KMS-11 (cell line): ENCODE data around the gene CHCHD6.

Source experiments
- H2AFZ ChIP-seq: fragments of 200-600 bp; sonication (generic); 2 replicates; pipeline ENCODE4 v1.6.1; 2016; ENCODE audit warnings: antibody characterized with exemption, mixed run types, low read depth
- H3K27ac ChIP-seq: fragments of 200-600 bp; sonication (generic); 2 replicates; pipeline ENCODE4 v1.6.1; 2016; ENCODE audit warnings: mild to moderate bottlenecking, mixed run types
- H3K27me3 ChIP-seq: fragments of 200-600 bp; sonication (generic); 2 replicates; pipeline ENCODE4 v1.6.1; 2017; ENCODE audit warnings: mild to moderate bottlenecking, low read depth, mixed run types, moderate library complexity; ENCODE audit not compliant: insufficient read depth
- H3K36me3 ChIP-seq: fragments of 200-600 bp; sonication (generic); 2 replicates; pipeline ENCODE4 v1.6.1; 2017; ENCODE audit warnings: mild to moderate bottlenecking, mixed run types; ENCODE audit not compliant: insufficient read depth
- H3K4me1 ChIP-seq: fragments of 200-600 bp; sonication (generic); 2 replicates; pipeline ENCODE4 v1.6.1; 2016; ENCODE audit warnings: mild to moderate bottlenecking, low read depth, mixed run types; ENCODE audit not compliant: poor library complexity, severe bottlenecking
- H3K4me2 ChIP-seq: fragments of 200-600 bp; sonication (generic); 2 replicates; pipeline ENCODE4 v1.7.0; 2016; ENCODE audit warnings: mild to moderate bottlenecking, mixed run types
- H3K4me3 ChIP-seq: fragments of 200-600 bp; sonication (generic); IDR thresholded peaks from 2 replicates; pipeline ENCODE4 v1.6.1; 2017; ENCODE audit warnings: low read depth, low read length, mixed read lengths; ENCODE audit not compliant: insufficient read depth
- H3K79me2 ChIP-seq: fragments of 200-600 bp; sonication (generic); 2 replicates; pipeline ENCODE4 v1.6.1; 2016; ENCODE audit warnings: low read depth, mixed run types; ENCODE audit not compliant: insufficient read depth
- H3K9ac ChIP-seq: fragments of 200-600 bp; sonication (generic); 2 replicates; pipeline ENCODE4 v1.6.1; 2016; ENCODE audit warnings: mild to moderate bottlenecking, mixed run types
- H4K20me1 ChIP-seq: fragments of 200-600 bp; sonication (generic); 2 replicates; pipeline ENCODE4 v1.6.1; 2016; ENCODE audit warnings: mild to moderate bottlenecking, mixed run types; ENCODE audit not compliant: insufficient read depth
- TF ChIP-seq, protein P1 (sequence below): fragments of 200-600 bp; sonication (generic); conservative IDR thresholded peaks from 2 replicates; pipeline ENCODE4 v1.6.1; 2017; ENCODE audit warnings: low read depth, mild to moderate bottlenecking, antibody characterized with exemption, low read length, moderate library complexity, mixed read lengths

CHCHD6 gene

DNA sequence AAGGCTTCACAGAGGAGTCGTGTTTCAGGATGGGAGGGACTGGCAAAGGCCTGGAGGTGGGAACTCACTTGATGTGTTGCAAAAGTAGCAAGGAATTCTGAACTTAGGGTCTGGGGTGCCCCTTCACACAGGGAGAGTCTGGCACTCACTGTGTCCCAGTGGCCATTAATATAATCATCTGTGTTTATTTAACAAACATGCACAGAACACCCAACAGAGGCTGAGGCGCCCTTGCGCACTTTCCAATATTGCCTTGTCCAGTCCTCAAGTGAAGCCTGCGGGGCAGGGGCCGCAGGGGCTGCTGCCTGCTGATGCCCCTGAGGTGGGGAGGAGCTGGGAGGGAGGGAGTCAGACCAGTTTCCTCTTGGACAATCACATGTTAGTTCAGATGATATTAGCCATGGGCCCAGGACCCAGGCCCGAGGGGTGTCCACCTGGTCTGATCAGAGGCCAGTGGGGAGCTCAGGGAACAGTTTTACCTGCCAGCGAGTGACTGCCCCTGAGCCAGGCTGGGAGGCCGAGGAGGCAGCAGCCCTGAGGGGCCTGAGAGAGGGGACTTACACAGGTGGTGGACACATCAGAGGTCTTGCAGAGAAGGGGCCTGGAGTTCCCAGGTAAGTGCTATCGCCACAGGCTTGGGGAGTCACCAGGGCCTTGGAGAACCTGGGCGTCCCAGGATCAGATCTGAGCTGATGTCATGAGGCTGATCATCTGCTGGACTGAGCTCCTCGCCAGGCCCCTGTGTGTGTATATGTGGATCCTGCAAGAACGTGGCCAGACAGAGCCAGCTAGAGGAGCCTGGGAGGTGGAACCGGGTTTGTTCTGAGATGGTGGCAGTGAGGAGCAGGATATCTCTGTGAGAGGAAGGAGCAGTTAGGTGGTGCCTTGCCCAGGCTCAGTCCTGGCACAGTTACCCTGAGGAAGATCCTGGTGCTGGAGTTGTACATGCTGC is 35.3 kb upstream of the CHCHD6 start:
- H3K79me2 ChIP-seq = no peaks in the 10 kb centered on the region
- H3K9ac ChIP-seq = no peak overlapping the region
- no peaks in the 10 kb centered on the region for H4K20me1 ChIP-seq
- H3K4me3 ChIP-seq = no peak overlapping the region
- H3K36me3 ChIP-seq = no peaks in the 10 kb centered on the region
- TF ChIP-seq, protein P1, sequence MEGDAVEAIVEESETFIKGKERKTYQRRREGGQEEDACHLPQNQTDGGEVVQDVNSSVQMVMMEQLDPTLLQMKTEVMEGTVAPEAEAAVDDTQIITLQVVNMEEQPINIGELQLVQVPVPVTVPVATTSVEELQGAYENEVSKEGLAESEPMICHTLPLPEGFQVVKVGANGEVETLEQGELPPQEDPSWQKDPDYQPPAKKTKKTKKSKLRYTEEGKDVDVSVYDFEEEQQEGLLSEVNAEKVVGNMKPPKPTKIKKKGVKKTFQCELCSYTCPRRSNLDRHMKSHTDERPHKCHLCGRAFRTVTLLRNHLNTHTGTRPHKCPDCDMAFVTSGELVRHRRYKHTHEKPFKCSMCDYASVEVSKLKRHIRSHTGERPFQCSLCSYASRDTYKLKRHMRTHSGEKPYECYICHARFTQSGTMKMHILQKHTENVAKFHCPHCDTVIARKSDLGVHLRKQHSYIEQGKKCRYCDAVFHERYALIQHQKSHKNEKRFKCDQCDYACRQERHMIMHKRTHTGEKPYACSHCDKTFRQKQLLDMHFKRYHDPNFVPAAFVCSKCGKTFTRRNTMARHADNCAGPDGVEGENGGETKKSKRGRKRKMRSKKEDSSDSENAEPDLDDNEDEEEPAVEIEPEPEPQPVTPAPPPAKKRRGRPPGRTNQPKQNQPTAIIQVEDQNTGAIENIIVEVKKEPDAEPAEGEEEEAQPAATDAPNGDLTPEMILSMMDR = no peak
- H3K4me1 ChIP-seq = no peaks in the 10 kb centered on the region
- H3K27ac ChIP-seq = no peak overlapping the region
- no peak overlapping the region for H3K4me2 ChIP-seq
- no peaks in the 10 kb centered on the region for H3K27me3 ChIP-seq
- no peak overlapping the region for H2AFZ ChIP-seq

DNA sequence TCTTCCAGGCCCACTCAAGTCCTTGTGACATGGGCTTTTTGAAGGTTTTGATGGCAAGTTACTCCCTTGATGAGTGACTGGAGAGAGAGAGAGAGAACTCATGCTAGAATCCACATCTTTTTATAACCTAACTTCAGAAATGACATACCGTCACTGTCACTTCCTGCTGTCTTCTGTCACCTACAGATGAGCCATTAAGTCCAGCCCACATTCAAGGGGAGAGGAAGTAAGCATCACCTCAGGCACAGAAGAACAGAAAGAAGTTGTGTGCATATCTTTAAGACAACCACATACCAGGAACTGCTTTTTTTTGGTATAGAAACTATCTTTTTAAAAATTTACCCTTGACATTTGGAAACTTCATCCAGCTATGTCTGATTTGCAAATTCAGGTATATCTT is 32.5 kb upstream of the CHCHD6 start:
- Histone ChIP-seq H3K27me3 (no peaks in the 10 kb centered on the region), H3K4me1 (no peaks in the 10 kb centered on the region), H3K36me3 (no peaks in the 10 kb centered on the region), H3K4me3 (no peak overlapping the region), H3K4me2 (no peak overlapping the region), H3K27ac (no peak overlapping the region), H2AFZ (no peak overlapping the region), H4K20me1 (no peaks in the 10 kb centered on the region), H3K9ac (no peak overlapping the region), H3K79me2 (no peaks in the 10 kb centered on the region)
- TF ChIP-seq, protein P1 = no peak

DNA sequence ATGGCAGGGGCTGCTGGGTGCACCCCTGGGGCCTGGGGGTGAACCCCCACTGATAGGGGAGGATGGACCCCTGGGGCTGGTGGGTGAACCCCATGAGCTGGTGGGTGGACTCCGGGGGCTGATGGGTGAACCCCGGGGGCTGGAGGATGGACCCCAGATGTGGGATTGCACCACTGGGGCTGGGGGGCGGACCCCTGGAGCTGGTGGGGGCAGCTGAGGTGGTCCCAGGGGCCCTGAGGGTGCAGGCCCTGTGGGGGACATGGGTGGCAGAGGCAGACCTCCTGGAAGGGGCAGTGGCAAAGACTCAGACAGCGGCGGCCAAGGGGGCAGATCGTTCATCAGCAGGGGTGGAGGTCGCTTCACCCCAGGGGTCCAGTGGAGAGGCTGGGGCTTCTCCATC is 31.7 kb upstream of the CHCHD6 start:
- no peaks in the 10 kb centered on the region for H3K27me3 ChIP-seq
- no peak overlapping the region for H3K4me3 ChIP-seq
- H4K20me1 ChIP-seq = no peaks in the 10 kb centered on the region
- H3K79me2 ChIP-seq = no peaks in the 10 kb centered on the region
- TF ChIP-seq, protein P1 = no peak
- no peak overlapping the region for H3K9ac ChIP-seq
- no peak overlapping the region for H3K27ac ChIP-seq
- no peak overlapping the region for H2AFZ ChIP-seq
- no peaks in the 10 kb centered on the region for H3K4me1 ChIP-seq
- H3K4me2 ChIP-seq = no peak overlapping the region
- H3K36me3 ChIP-seq = no peaks in the 10 kb centered on the region

DNA sequence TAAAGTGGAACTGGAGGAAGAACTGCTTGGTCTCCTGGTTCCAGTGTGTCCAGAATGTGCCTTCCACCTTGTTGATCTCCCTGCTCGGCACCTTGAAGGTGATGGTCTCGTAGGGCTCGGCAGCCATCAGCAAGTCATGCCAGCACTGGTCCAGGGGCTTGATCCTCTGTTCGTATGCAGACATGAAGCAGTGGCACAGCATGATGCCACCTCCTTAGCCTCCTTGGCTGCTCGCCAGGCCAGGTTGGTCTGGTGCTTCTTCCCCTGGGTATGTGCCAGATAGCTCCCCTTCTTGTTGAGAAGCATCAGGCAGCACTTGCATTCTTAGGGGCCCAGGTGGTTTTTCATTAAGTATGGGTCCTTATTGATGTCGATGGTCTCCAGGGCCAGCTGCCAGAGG is 31.3 kb upstream of the CHCHD6 start:
- H3K4me3 ChIP-seq = no peak overlapping the region
- TF ChIP-seq, protein P1 = no peak
- H3K36me3 ChIP-seq = no peaks in the 10 kb centered on the region
- no peak overlapping the region for H3K9ac ChIP-seq
- H4K20me1 ChIP-seq = no peaks in the 10 kb centered on the region
- H2AFZ ChIP-seq = no peak overlapping the region
- no peaks in the 10 kb centered on the region for H3K4me1 ChIP-seq
- H3K27me3 ChIP-seq = no peaks in the 10 kb centered on the region
- no peaks in the 10 kb centered on the region for H3K79me2 ChIP-seq
- H3K4me2 ChIP-seq = no peak overlapping the region
- no peak overlapping the region for H3K27ac ChIP-seq
